HEK293 (cell line): Measurements from ENCODE around the gene TPD52L2.
A peak's percentile ranks its signal among the peaks of the same experiment; 100 is the strongest.

Experiments
- CTCF ChIA-PET: fragments of 350-600 bp; formaldehyde crosslinking; extraction: SDS; loops from one replicate; lab custom pipeline; 2021; ENCODE audit warnings: antibody characterized with exemption; lab: Yijun Ruan, JAX
- POLR2A ChIA-PET: fragments of 300-600 bp; formaldehyde crosslinking; extraction: SDS; loops from one replicate; lab custom pipeline; 2020; ENCODE audit warnings: antibody characterized with exemption, inconsistent platforms; lab: Yijun Ruan, JAX
- H3K27ac ChIP-seq: fragments of 200-500 bp; sonication (Bioruptor generic); 2 replicates; pipeline ENCODE4 v1.5.1; 2014; ENCODE audit warnings: low read depth, low read length, control low read depth, inconsistent platforms; ENCODE audit errors: extremely low read depth
- H3K36me3 ChIP-seq, 2 experiments: fragments of 200-500 bp in 1 of 2; sonication (Bioruptor generic) in 1 of 2; 1 replicate in 1 of 2; 2 replicates in 1 of 2; pipeline ENCODE4 v1.5.1; 2014 to 2017; ENCODE audit warnings: inconsistent platforms in 2 of 2, low read length in 2 of 2; ENCODE audit not compliant: control insufficient read depth in 2 of 2, insufficient read depth in 1 of 2
- H3K4me1 ChIP-seq: fragments of 200-500 bp; sonication (Bioruptor generic); 2 replicates; pipeline ENCODE4 v1.5.1; 2014; ENCODE audit warnings: mild to moderate bottlenecking, low read length, inconsistent platforms; ENCODE audit not compliant: control insufficient read depth, insufficient read depth
- H3K4me3 ChIP-seq: 2 replicates; pipeline ENCODE4 v1.5.1; 2011; ENCODE audit warnings: low read depth, mild to moderate bottlenecking, control low read depth, low read length, moderate library complexity
- H3K9me3 ChIP-seq: fragments of 200-500 bp; sonication (Bioruptor generic); 2 replicates; pipeline ENCODE4 v1.5.1; 2014; ENCODE audit warnings: low read depth, low read length, inconsistent platforms; ENCODE audit not compliant: control insufficient read depth, insufficient read depth
- CTCF ChIP-seq: fragments of 450-650 bp; formaldehyde crosslinking; IDR thresholded peaks from 2 replicates; pipeline ENCODE4 v1.5.1; 2016; ENCODE audit warnings: missing biosample characterization, missing genetic modification characterization
- GFI1B ChIP-seq: fragments of 450-650 bp; formaldehyde crosslinking; IDR thresholded peaks from 2 replicates; pipeline ENCODE4 v1.5.1; 2016; ENCODE audit warnings: missing biosample characterization, missing genetic modification characterization
- HOXC10 ChIP-seq: sonication (generic); formaldehyde crosslinking; IDR thresholded peaks from 2 replicates; pipeline ENCODE4 v1.8.1; 2023; ENCODE audit warnings: mild to moderate bottlenecking, missing genetic modification reagents
- KLF7 ChIP-seq: fragments of 450-650 bp; formaldehyde crosslinking; IDR thresholded peaks from 2 replicates; pipeline ENCODE4 v1.5.1; 2016; ENCODE audit warnings: missing biosample characterization, missing genetic modification characterization, borderline replicate concordance
- ZBTB6 ChIP-seq: fragments of 450-650 bp; formaldehyde crosslinking; IDR thresholded peaks from 2 replicates; pipeline ENCODE4 v1.5.1; 2017; ENCODE audit warnings: missing biosample characterization, missing genetic modification characterization
- ZFP3 ChIP-seq: fragments of 450-650 bp; formaldehyde crosslinking; IDR thresholded peaks from 2 replicates; pipeline ENCODE4 v1.5.1; 2016; ENCODE audit warnings: low read depth, missing biosample characterization, missing genetic modification characterization
- ZIC2 ChIP-seq: fragments of 450-650 bp; formaldehyde crosslinking; IDR thresholded peaks from 2 replicates; pipeline ENCODE4 v1.5.1; 2016; ENCODE audit warnings: missing biosample characterization, missing genetic modification characterization
- ZNF155 ChIP-seq: fragments of 450-650 bp; formaldehyde crosslinking; IDR thresholded peaks from 2 replicates; pipeline ENCODE4 v1.5.1; 2016; ENCODE audit warnings: missing biosample characterization, missing genetic modification characterization
- ZNF184 ChIP-seq: fragments of 450-650 bp; IDR thresholded peaks from 2 replicates; pipeline ENCODE4 v1.5.1; 2018; ENCODE audit warnings: missing biosample characterization, mild to moderate bottlenecking, missing genetic modification characterization
- ZNF211 ChIP-seq: fragments of 450-650 bp; formaldehyde crosslinking; IDR thresholded peaks from 2 replicates; pipeline ENCODE4 v1.5.1; 2016; ENCODE audit warnings: low read depth, missing biosample characterization, missing genetic modification characterization
- ZNF24 ChIP-seq: fragments of 450-650 bp; formaldehyde crosslinking; IDR thresholded peaks from 2 replicates; pipeline ENCODE4 v1.5.1; 2016; ENCODE audit warnings: missing biosample characterization, missing genetic modification characterization
- ZNF302 ChIP-seq: fragments of 450-650 bp; formaldehyde crosslinking; IDR thresholded peaks from 2 replicates; pipeline ENCODE4 v1.5.1; 2016; ENCODE audit warnings: missing biosample characterization, missing genetic modification characterization, low read depth
- ZNF366 ChIP-seq: fragments of 450-650 bp; formaldehyde crosslinking; conservative IDR thresholded peaks from 2 replicates; pipeline ENCODE4 v1.5.1; 2016; ENCODE audit warnings: missing biosample characterization, missing genetic modification characterization
- ZNF433 ChIP-seq: fragments of 450-650 bp; formaldehyde crosslinking; IDR thresholded peaks from 2 replicates; pipeline ENCODE4 v1.5.1; 2016; ENCODE audit warnings: missing biosample characterization, missing genetic modification characterization, low read depth
- ZNF600 ChIP-seq: fragments of 450-650 bp; formaldehyde crosslinking; IDR thresholded peaks from 2 replicates; pipeline ENCODE4 v1.5.1; 2016; ENCODE audit warnings: missing biosample characterization, missing genetic modification characterization
- ZNF654 ChIP-seq: fragments of 450-650 bp; formaldehyde crosslinking; IDR thresholded peaks from 2 replicates; pipeline ENCODE4 v1.5.1; 2016; ENCODE audit warnings: low read depth, missing biosample characterization, missing genetic modification characterization
- ZNF776 ChIP-seq: fragments of 450-650 bp; formaldehyde crosslinking; IDR thresholded peaks from 2 replicates; pipeline ENCODE4 v1.5.0; 2017; ENCODE audit warnings: missing biosample characterization, missing genetic modification characterization, borderline replicate concordance
- ZNF791 ChIP-seq: fragments of 450-650 bp; formaldehyde crosslinking; IDR thresholded peaks from 2 replicates; pipeline ENCODE4 v1.5.1; 2016; ENCODE audit warnings: missing biosample characterization, missing genetic modification characterization
- ZNF830 ChIP-seq: fragments of 450-650 bp; IDR thresholded peaks from 2 replicates; pipeline ENCODE4 v1.5.0; 2018; ENCODE audit warnings: missing biosample characterization, missing genetic modification characterization, low read depth, mild to moderate bottlenecking, moderate library complexity
- TF ChIP-seq, protein P1 (sequence below): fragments of 450-650 bp; formaldehyde crosslinking; IDR thresholded peaks from 2 replicates; pipeline ENCODE4 v1.5.1; 2017; ENCODE audit warnings: missing biosample characterization, missing genetic modification characterization

TPD52L2 gene

GRCh38 chr20:63828545-63828944 is 36.5 kb upstream of the TPD52L2 start:
- no peak overlapping the region for H3K4me3 ChIP-seq
- H3K9me3 ChIP-seq: no peaks in the 10 kb centered on the region
- ChIA-PET POLR2A (no interaction called here), CTCF (no interaction called here)
- no peak overlapping the region for H3K27ac ChIP-seq
- H3K4me1 ChIP-seq: no peaks in the 10 kb centered on the region
- no peaks in the 10 kb centered on the region for H3K36me3 ChIP-seq
- TF ChIP-seq ZBTB6 (tag by site-specific recombination): peak; percentile 57; the same call in 1 of the 2 replicates
- TF ChIP-seq ZNF24 (tag by site-specific recombination): no peak

GRCh38 chr20:63828951-63829350 is 36.1 kb upstream of the TPD52L2 start:
- ChIA-PET POLR2A (no interaction called here), CTCF (interaction anchor here (0.8 kb wide), 1 partner anchor 291 kb away, joined by 5 read pairs; no protein-coding TSS in a partner anchor)
- Histone ChIP-seq H3K9me3 (no peaks in the 10 kb centered on the region), H3K4me1 (no peaks in the 10 kb centered on the region), H3K36me3 (no peaks in the 10 kb centered on the region), H3K4me3 (no peak overlapping the region), H3K27ac (no peak overlapping the region)
- TF ChIP-seq ZNF600 (tag by site-specific recombination) (peak; percentile 45; the same call in 1 of the 2 replicates), ZNF433 (tag by site-specific recombination) (no peak), HOXC10 (CRISPR knock-in tag) (no peak)

- H3K27ac ChIP-seq: no peak overlapping the region
- ChIA-PET CTCF (interaction anchor here (0.6 to 0.8 kb wide), 2 partner anchors 43 to 291 kb away, joined by 3 to 5 read pairs; no protein-coding TSS in a partner anchor), POLR2A (no interaction called here)
- peak overlapping the region; percentile 39; the same call in 1 of the 2 replicates for H3K4me3 ChIP-seq
- no peaks in the 10 kb centered on the region for H3K36me3 ChIP-seq
- TF ChIP-seq GFI1B (tag by site-specific recombination) (no peak), CTCF (no peak), ZNF830 (tag by site-specific recombination) (no peak), ZNF155 (tag by site-specific recombination) (no peak), ZNF654 (tag by site-specific recombination) (no peak), ZNF211 (tag by site-specific recombination) (no peak), ZNF791 (tag by site-specific recombination) (no peak), ZNF366 (tag by site-specific recombination) (no peak), KLF7 (tag by site-specific recombination) (no peak), ZNF184 (tag by site-specific recombination) (no peak), ZIC2 (tag by site-specific recombination) (no peak), ZNF776 (no peak), ZFP3 (no peak), ZNF302 (tag by site-specific recombination) (no peak)
- TF ChIP-seq, protein P1, sequence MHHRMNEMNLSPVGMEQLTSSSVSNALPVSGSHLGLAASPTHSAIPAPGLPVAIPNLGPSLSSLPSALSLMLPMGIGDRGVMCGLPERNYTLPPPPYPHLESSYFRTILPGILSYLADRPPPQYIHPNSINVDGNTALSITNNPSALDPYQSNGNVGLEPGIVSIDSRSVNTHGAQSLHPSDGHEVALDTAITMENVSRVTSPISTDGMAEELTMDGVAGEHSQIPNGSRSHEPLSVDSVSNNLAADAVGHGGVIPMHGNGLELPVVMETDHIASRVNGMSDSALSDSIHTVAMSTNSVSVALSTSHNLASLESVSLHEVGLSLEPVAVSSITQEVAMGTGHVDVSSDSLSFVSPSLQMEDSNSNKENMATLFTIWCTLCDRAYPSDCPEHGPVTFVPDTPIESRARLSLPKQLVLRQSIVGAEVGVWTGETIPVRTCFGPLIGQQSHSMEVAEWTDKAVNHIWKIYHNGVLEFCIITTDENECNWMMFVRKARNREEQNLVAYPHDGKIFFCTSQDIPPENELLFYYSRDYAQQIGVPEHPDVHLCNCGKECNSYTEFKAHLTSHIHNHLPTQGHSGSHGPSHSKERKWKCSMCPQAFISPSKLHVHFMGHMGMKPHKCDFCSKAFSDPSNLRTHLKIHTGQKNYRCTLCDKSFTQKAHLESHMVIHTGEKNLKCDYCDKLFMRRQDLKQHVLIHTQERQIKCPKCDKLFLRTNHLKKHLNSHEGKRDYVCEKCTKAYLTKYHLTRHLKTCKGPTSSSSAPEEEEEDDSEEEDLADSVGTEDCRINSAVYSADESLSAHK (tag by site-specific recombination): no peak
- H3K4me1 ChIP-seq: no peaks in the 10 kb centered on the region
- no peaks in the 10 kb centered on the region for H3K9me3 ChIP-seq
These were observed 35.5 kb upstream of the TPD52L2 start for GRCh38 chr20:63829603-63829944.
